ENCODE results near the gene ABCG8.

ABCG8 gene

GRCh38 chr2:43927442-43927841 is 88.7 kb downstream of the ABCG8 start:
- Histone ChIP-seq H3K27ac (no peak overlapping the region), H3K9me3 (ENCODE audit: control insufficient read depth, low read length) (no peaks in the 10 kb centered on the region), H2AFZ (no peak overlapping the region), H3K27me3 (ENCODE audit: control insufficient read depth, insufficient read depth, low read length) (no peaks in the 10 kb centered on the region), H3K4me3 (ENCODE audit: low read depth, low read length) (no peak overlapping the region), H3K9ac (no peak overlapping the region), H3K4me1 (peaks cover 2% of the 10 kb centered on the region), H3K4me2 (ENCODE audit: low read length) (no peak overlapping the region), H3K36me3 (ENCODE audit: control insufficient read depth, insufficient read depth, low read length) (no peaks in the 10 kb centered on the region), H3K79me2 (no peaks in the 10 kb centered on the region)
- no peak for TF ChIP-seq CTCF (IDR thresholded peaks at IDR 0.05)

GRCh38 chr2:43931293-43931692 is 92.5 kb downstream of the ABCG8 start:
- Histone ChIP-seq H3K27me3 (ENCODE audit: control insufficient read depth, insufficient read depth, low read length) (no peaks in the 10 kb centered on the region), H3K9me3 (ENCODE audit: control insufficient read depth, low read length) (no peaks in the 10 kb centered on the region), H3K27ac (no peak overlapping the region), H2AFZ (no peak overlapping the region), H3K4me2 (ENCODE audit: low read length) (no peak overlapping the region), H3K36me3 (ENCODE audit: control insufficient read depth, insufficient read depth, low read length) (no peaks in the 10 kb centered on the region), H3K4me1 (peaks cover 2% of the 10 kb centered on the region), H3K79me2 (no peaks in the 10 kb centered on the region), H3K9ac (no peak overlapping the region), H3K4me3 (ENCODE audit: low read depth, low read length) (no peak overlapping the region)
- TF ChIP-seq CTCF (IDR thresholded peaks at IDR 0.05), result no peak

All from parathyroid adenoma (tissue), 2 donors.